Activated T-helper 2 cell treated with anti-CD3 and anti-CD28 coated beads, Interferon-gamma antibody, Interleukin-2, Interleukin-4, amounts not matched to agents 10 μg/mL and 5 μg/mL and 100 μg/mL, durations not matched to agents 14 hours and 24 hours and 36 hours (primary cell): ENCODE measurements around the gene ZNF180. TPM values are rescaled to one million over a fixed set of nuclear protein-coding genes. Genes with fewer than 3 reads are reported as not detected.
"Not testable (repeated sequence)": the region's sequence is repeated elsewhere in the genome, so short reads cannot be mapped to it uniquely, and the experiment has no call there.

Experiments
- DNase-seq: peaks from one replicate; pipeline ENCODE4 v3.0.0; 2021; ENCODE audit warnings: low spot score
- H3K27ac Mint-ChIP-seq: one replicate; pipeline ENCODE4 v1.8.0; 2021; ENCODE audit warnings: mixed read lengths
- H3K27me3 Mint-ChIP-seq: one replicate; pipeline ENCODE4 v1.8.0; 2021; ENCODE audit warnings: low read depth, mixed read lengths
- H3K36me3 Mint-ChIP-seq: one replicate; pipeline ENCODE4 v1.8.0; 2021; ENCODE audit warnings: low read depth, mixed read lengths
- H3K4me1 Mint-ChIP-seq: one replicate; pipeline ENCODE4 v1.8.0; 2021; ENCODE audit warnings: low read depth, mixed read lengths
- H3K4me3 Mint-ChIP-seq: one replicate; pipeline ENCODE4 v1.8.0; 2021; ENCODE audit warnings: low read depth, mild to moderate bottlenecking, moderate library complexity, mixed read lengths
- H3K9me3 Mint-ChIP-seq: one replicate; pipeline ENCODE4 v1.8.0; 2021; ENCODE audit warnings: mixed read lengths
- intact Hi-C: fragments of 100-400 bp; cut with micrococcal nuclease; formaldehyde crosslinking; loops from one replicate; pipeline ENCODE4 v1.15.1; 2023
- total RNA-seq: library from RNA; stranded (reverse); gene quantifications from 2 replicates; pipeline ENCODE4 v1.2.3, GENCODE V29; 2022

Gene ZNF180
- total RNA-seq, 1 donor from 2014 or later, result 7.3 TPM

- intact Hi-C loops, H3K4me3 Mint-ChIP-seq, H3K27me3 Mint-ChIP-seq, DNase-seq, H3K36me3 Mint-ChIP-seq, H3K27ac Mint-ChIP-seq, H3K4me1 Mint-ChIP-seq: not testable (repeated sequence)
- H3K9me3 Mint-ChIP-seq, result peaks cover 65% of the 10 kb centered on the region
These were observed 37.6 kb downstream of the ZNF180 start for GRCh38 chr19:44462600-44463286.

GRCh38 chr19:44456016-44456415 is 44.3 kb downstream of the ZNF180 start:
- H3K36me3 Mint-ChIP-seq, intact Hi-C loops, DNase-seq, H3K4me1 Mint-ChIP-seq, H3K27me3 Mint-ChIP-seq, H3K27ac Mint-ChIP-seq, H3K4me3 Mint-ChIP-seq: not testable (repeated sequence)
- H3K9me3 Mint-ChIP-seq, result peaks cover 45% of the 10 kb centered on the region

- no peak overlapping the region for H3K4me3 Mint-ChIP-seq
- DNase-seq, result no peak
- intact Hi-C loops, result no loop called here
- H3K9me3 Mint-ChIP-seq, result peaks cover 50% of the 10 kb centered on the region
- H3K4me1 Mint-ChIP-seq, result no peaks in the 10 kb centered on the region
- H3K36me3 Mint-ChIP-seq, result no peaks in the 10 kb centered on the region
- H3K27ac Mint-ChIP-seq, result no peak overlapping the region
- H3K27me3 Mint-ChIP-seq, result no peaks in the 10 kb centered on the region
These were observed 45.2 kb downstream of the ZNF180 start for GRCh38 chr19:44455100-44455499.

GRCh38 chr19:44452367-44452766 is 48.0 kb downstream of the ZNF180 start:
- H3K9me3 Mint-ChIP-seq, result peaks cover 64% of the 10 kb centered on the region
- H3K27ac Mint-ChIP-seq, result no peak overlapping the region
- H3K27me3 Mint-ChIP-seq, result no peaks in the 10 kb centered on the region
- no peaks in the 10 kb centered on the region for H3K36me3 Mint-ChIP-seq
- H3K4me1 Mint-ChIP-seq, result peaks cover 3% of the 10 kb centered on the region
- intact Hi-C loops, result no loop called here
- no peak overlapping the region for H3K4me3 Mint-ChIP-seq
- no peak for DNase-seq

GRCh38 chr19:44451687-44452086 is 48.6 kb downstream of the ZNF180 start:
- Mint-ChIP-seq H3K27ac (no peak overlapping the region), H3K27me3 (no peaks in the 10 kb centered on the region), H3K36me3 (no peaks in the 10 kb centered on the region), H3K9me3 (peaks cover 65% of the 10 kb centered on the region), H3K4me3 (no peak overlapping the region), H3K4me1 (peaks cover 3% of the 10 kb centered on the region)
- intact Hi-C loops, result no loop called here
- no peak for DNase-seq

GRCh38 chr19:44447916-44448674 is 52.2 kb downstream of the ZNF180 start, which contains the start of gene ZNF229:
Gene ZNF229 (minus strand): TSS chr19:44448472. CDS start chr19:44442847, 5,625 bp downstream.
- Mint-ChIP-seq H3K27ac (no peak within 1 kb of the TSS), H3K4me3 (peak within 1 kb of the TSS; percentile 60), H3K27me3 (no peaks in the 10 kb centered on the region), H3K9me3 (peaks cover 81% of the 10 kb centered on the region), H3K36me3 (no peaks in the 10 kb centered on the region), H3K4me1 (peaks cover 3% of the 10 kb centered on the region)
- intact Hi-C loops, result no loop called here
- peak; percentile 35 for DNase-seq

- Mint-ChIP-seq H3K4me3 (no peak overlapping the region), H3K36me3 (no peaks in the 10 kb centered on the region), H3K27me3 (no peaks in the 10 kb centered on the region), H3K27ac (no peak overlapping the region), H3K9me3 (peaks cover 69% of the 10 kb centered on the region), H3K4me1 (no peaks in the 10 kb centered on the region)
- intact Hi-C loops, result no loop called here
- DNase-seq, result no peak
These were observed 61.9 kb downstream of the ZNF180 start for GRCh38 chr19:44438441-44438840.

GRCh38 chr19:44435441-44435840 is 64.9 kb downstream of the ZNF180 start:
- intact Hi-C loops, result no loop called here
- Mint-ChIP-seq H3K9me3 (peaks cover 72% of the 10 kb centered on the region), H3K27ac (no peak overlapping the region), H3K4me3 (no peak overlapping the region), H3K27me3 (no peaks in the 10 kb centered on the region), H3K4me1 (no peaks in the 10 kb centered on the region), H3K36me3 (no peaks in the 10 kb centered on the region)
- DNase-seq, result no peak

GRCh38 chr19:44430956-44431355 is 69.4 kb downstream of the ZNF180 start:
- Mint-ChIP-seq H3K4me1 (no peaks in the 10 kb centered on the region), H3K27ac (no peak overlapping the region), H3K36me3 (no peaks in the 10 kb centered on the region), H3K27me3 (no peaks in the 10 kb centered on the region), H3K9me3 (peaks cover 84% of the 10 kb centered on the region), H3K4me3 (no peak overlapping the region)
- intact Hi-C loops, result no loop called here
- no peak for DNase-seq

Other genes with a start within 250 kb of the ZNF180 start
- not detected in 2 replicates for gene ZNF233, start 240.6 kb downstream of the ZNF180 start, total RNA-seq
- gene ZNF235, start 195.5 kb downstream of the ZNF180 start, total RNA-seq, result 2.7 and 3.1 TPM in 2 replicates
- gene ZNF112, start 143.8 kb downstream of the ZNF180 start, total RNA-seq, result not detected in 2 replicates
- gene ZNF285, start 98.9 kb downstream of the ZNF180 start, total RNA-seq, result 0.25 TPM in 1 of 2 replicates, not detected in the other
- gene ZNF229, start 52.0 kb downstream of the ZNF180 start, total RNA-seq, result 0.25 TPM in 1 of 2 replicates, not detected in the other
- gene CEACAM20, start 29.2 kb upstream of the ZNF180 start, total RNA-seq, result not detected in 2 replicates
- gene IGSF23, start 113.0 kb upstream of the ZNF180 start, total RNA-seq, result not detected in 2 replicates
- 24.5 and 25.2 TPM in 2 replicates for gene PVR, start 143.4 kb upstream of the ZNF180 start, total RNA-seq
- gene CEACAM19, start 171.0 kb upstream of the ZNF180 start, total RNA-seq, result 1.3 and 1.5 TPM in 2 replicates
- gene CEACAM16, start 198.6 kb upstream of the ZNF180 start, total RNA-seq, result not detected in 2 replicates
- gene BCL3, start 248.2 kb upstream of the ZNF180 start, total RNA-seq, result 83.5 and 85.2 TPM in 2 replicates